KMS-11 (cell line): ENCODE results near the gene STK11IP.
"Not testable (repeated sequence)": the region's sequence is repeated elsewhere in the genome, so short reads cannot be mapped to it uniquely, and the experiment has no call there.

Source experiments
- H2AFZ ChIP-seq: fragments of 200-600 bp; sonication (generic); 2 replicates; pipeline ENCODE4 v1.6.1; 2016; ENCODE audit warnings: antibody characterized with exemption, mixed run types, low read depth
- H3K27ac ChIP-seq: fragments of 200-600 bp; sonication (generic); 2 replicates; pipeline ENCODE4 v1.6.1; 2016; ENCODE audit warnings: mild to moderate bottlenecking, mixed run types
- H3K27me3 ChIP-seq: fragments of 200-600 bp; sonication (generic); 2 replicates; pipeline ENCODE4 v1.6.1; 2017; ENCODE audit warnings: mild to moderate bottlenecking, low read depth, mixed run types, moderate library complexity; ENCODE audit not compliant: insufficient read depth
- H3K36me3 ChIP-seq: fragments of 200-600 bp; sonication (generic); 2 replicates; pipeline ENCODE4 v1.6.1; 2017; ENCODE audit warnings: mild to moderate bottlenecking, mixed run types; ENCODE audit not compliant: insufficient read depth
- H3K4me1 ChIP-seq: fragments of 200-600 bp; sonication (generic); 2 replicates; pipeline ENCODE4 v1.6.1; 2016; ENCODE audit warnings: mild to moderate bottlenecking, low read depth, mixed run types; ENCODE audit not compliant: poor library complexity, severe bottlenecking
- H3K4me2 ChIP-seq: fragments of 200-600 bp; sonication (generic); 2 replicates; pipeline ENCODE4 v1.7.0; 2016; ENCODE audit warnings: mild to moderate bottlenecking, mixed run types
- H3K4me3 ChIP-seq: fragments of 200-600 bp; sonication (generic); IDR thresholded peaks from 2 replicates; pipeline ENCODE4 v1.6.1; 2017; ENCODE audit warnings: low read depth, low read length, mixed read lengths; ENCODE audit not compliant: insufficient read depth
- H3K79me2 ChIP-seq: fragments of 200-600 bp; sonication (generic); 2 replicates; pipeline ENCODE4 v1.6.1; 2016; ENCODE audit warnings: low read depth, mixed run types; ENCODE audit not compliant: insufficient read depth
- H3K9ac ChIP-seq: fragments of 200-600 bp; sonication (generic); 2 replicates; pipeline ENCODE4 v1.6.1; 2016; ENCODE audit warnings: mild to moderate bottlenecking, mixed run types
- H4K20me1 ChIP-seq: fragments of 200-600 bp; sonication (generic); 2 replicates; pipeline ENCODE4 v1.6.1; 2016; ENCODE audit warnings: mild to moderate bottlenecking, mixed run types; ENCODE audit not compliant: insufficient read depth
- TF ChIP-seq, protein P1 (sequence below): fragments of 200-600 bp; sonication (generic); conservative IDR thresholded peaks from 2 replicates; pipeline ENCODE4 v1.6.1; 2017; ENCODE audit warnings: low read depth, mild to moderate bottlenecking, antibody characterized with exemption, low read length, moderate library complexity, mixed read lengths

STK11IP gene

GRCh38 chr2:219648176-219648575 is 50.5 kb downstream of the STK11IP start:
- H3K79me2 ChIP-seq = no peaks in the 10 kb centered on the region
- no peaks in the 10 kb centered on the region for H4K20me1 ChIP-seq
- no peaks in the 10 kb centered on the region for H3K36me3 ChIP-seq
- TF ChIP-seq, protein P1, sequence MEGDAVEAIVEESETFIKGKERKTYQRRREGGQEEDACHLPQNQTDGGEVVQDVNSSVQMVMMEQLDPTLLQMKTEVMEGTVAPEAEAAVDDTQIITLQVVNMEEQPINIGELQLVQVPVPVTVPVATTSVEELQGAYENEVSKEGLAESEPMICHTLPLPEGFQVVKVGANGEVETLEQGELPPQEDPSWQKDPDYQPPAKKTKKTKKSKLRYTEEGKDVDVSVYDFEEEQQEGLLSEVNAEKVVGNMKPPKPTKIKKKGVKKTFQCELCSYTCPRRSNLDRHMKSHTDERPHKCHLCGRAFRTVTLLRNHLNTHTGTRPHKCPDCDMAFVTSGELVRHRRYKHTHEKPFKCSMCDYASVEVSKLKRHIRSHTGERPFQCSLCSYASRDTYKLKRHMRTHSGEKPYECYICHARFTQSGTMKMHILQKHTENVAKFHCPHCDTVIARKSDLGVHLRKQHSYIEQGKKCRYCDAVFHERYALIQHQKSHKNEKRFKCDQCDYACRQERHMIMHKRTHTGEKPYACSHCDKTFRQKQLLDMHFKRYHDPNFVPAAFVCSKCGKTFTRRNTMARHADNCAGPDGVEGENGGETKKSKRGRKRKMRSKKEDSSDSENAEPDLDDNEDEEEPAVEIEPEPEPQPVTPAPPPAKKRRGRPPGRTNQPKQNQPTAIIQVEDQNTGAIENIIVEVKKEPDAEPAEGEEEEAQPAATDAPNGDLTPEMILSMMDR = no peak
- no peak overlapping the region for H3K27ac ChIP-seq
- no peak overlapping the region for H3K4me3 ChIP-seq
- H3K4me1 ChIP-seq = no peaks in the 10 kb centered on the region
- no peak overlapping the region for H3K4me2 ChIP-seq
- no peaks in the 10 kb centered on the region for H3K27me3 ChIP-seq
- no peak overlapping the region for H2AFZ ChIP-seq
- no peak overlapping the region for H3K9ac ChIP-seq

- no peak overlapping the region for H3K27ac ChIP-seq
- H3K36me3 ChIP-seq = no peaks in the 10 kb centered on the region
- H4K20me1 ChIP-seq = no peaks in the 10 kb centered on the region
- H3K4me2 ChIP-seq = no peak overlapping the region
- no peaks in the 10 kb centered on the region for H3K27me3 ChIP-seq
- no peak overlapping the region for H3K9ac ChIP-seq
- no peaks in the 10 kb centered on the region for H3K4me1 ChIP-seq
- H3K4me3 ChIP-seq = no peak overlapping the region
- no peaks in the 10 kb centered on the region for H3K79me2 ChIP-seq
- no peak overlapping the region for H2AFZ ChIP-seq
- TF ChIP-seq, protein P1 = no peak
These were observed 51.3 kb downstream of the STK11IP start for GRCh38 chr2:219648963-219649362.

- Histone ChIP-seq H3K9ac (no peak overlapping the region), H3K27me3 (no peaks in the 10 kb centered on the region)
These were observed 53.0 kb downstream of the STK11IP start for GRCh38 chr2:219650426-219651248.

DNA sequence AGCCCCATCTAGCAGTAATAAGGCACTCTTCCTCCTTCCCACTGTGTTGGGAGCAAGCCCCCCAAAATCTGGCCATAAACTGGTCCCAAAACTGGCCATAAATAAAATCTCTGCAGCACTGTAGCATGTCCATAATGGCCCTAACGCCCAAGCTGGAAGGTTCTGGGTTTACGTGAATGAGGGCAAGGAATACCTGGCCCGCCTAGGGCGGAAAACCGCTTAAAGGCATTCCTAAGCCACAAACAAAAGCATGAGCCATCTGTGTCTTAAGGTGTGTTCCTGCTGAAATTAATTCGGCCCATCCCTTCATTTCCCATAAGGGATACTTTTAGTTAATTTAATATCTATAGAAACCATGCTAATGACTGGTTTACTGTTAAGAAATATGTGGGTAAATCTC is 54.0 kb downstream of the STK11IP start:
- not testable (repeated sequence) for H3K27ac ChIP-seq, H3K79me2 ChIP-seq, H3K4me2 ChIP-seq, H2AFZ ChIP-seq, H3K9ac ChIP-seq, H3K27me3 ChIP-seq, H3K4me1 ChIP-seq, H3K4me3 ChIP-seq, H4K20me1 ChIP-seq, H3K36me3 ChIP-seq

More at GRCh38 chr2:219650426-219651248, 53.0 kb downstream of the STK11IP start:
- Histone ChIP-seq H3K4me3 (no peak overlapping the region), H3K4me1 (no peaks in the 10 kb centered on the region), H3K27ac (no peak overlapping the region), H4K20me1 (no peaks in the 10 kb centered on the region), H3K4me2 (no peak overlapping the region), H3K79me2 (no peaks in the 10 kb centered on the region), H3K36me3 (no peaks in the 10 kb centered on the region), H2AFZ (no peak overlapping the region)
- TF ChIP-seq, protein P1 = no peak

DNA sequence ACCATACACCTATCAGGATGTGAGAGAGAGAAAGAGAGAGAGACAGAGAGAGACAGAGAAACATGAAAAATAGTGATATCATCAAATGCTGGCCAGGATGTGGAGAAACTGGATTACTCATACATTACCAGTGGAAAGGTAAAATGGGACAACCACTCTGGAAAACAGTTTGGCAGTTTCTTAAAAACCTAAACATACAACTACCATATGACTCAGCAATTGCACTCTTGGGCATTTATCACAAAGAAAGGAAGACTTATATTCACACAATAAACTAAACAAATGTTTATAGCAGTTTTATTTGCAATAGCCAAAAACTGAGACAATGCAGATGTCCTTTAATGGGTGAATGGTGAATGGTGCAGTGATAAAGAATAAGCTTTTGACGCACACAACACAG is 58.9 kb downstream of the STK11IP start:
- Histone ChIP-seq H4K20me1 (no peaks in the 10 kb centered on the region), H3K4me3 (no peak overlapping the region), H3K4me1 (no peaks in the 10 kb centered on the region), H2AFZ (no peak overlapping the region), H3K27ac (no peak overlapping the region), H3K79me2 (no peaks in the 10 kb centered on the region), H3K27me3 (no peaks in the 10 kb centered on the region), H3K36me3 (no peaks in the 10 kb centered on the region), H3K4me2 (no peak overlapping the region), H3K9ac (no peak overlapping the region)
- TF ChIP-seq, protein P1 = no peak
